ENCODE results near the gene SLC22A23.

SLC22A23 gene

DNA sequence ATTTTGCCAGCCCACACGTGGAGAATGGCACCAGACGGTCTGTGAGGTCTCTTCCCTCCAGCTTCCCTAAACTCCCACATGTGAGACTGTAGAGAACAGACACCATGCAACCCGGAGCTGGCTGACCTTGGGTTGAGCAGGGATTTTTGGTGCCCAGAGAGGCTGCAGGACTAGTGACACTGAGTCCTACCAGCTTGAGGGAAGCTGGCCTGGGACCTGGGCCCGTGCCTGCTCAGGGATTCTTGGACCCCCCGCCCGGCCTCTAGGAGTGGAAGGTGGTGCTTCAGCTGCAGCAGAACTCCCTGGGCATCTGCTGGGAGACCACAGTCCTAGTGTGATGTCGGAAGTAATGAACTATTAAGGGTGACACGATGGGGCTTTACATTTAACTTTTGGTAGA is 194.9 kb downstream of the SLC22A23 start:
- no peak for DNase-seq (ENCODE audit: extremely low read depth, low read depth)
- TF ChIP-seq, protein P1, sequence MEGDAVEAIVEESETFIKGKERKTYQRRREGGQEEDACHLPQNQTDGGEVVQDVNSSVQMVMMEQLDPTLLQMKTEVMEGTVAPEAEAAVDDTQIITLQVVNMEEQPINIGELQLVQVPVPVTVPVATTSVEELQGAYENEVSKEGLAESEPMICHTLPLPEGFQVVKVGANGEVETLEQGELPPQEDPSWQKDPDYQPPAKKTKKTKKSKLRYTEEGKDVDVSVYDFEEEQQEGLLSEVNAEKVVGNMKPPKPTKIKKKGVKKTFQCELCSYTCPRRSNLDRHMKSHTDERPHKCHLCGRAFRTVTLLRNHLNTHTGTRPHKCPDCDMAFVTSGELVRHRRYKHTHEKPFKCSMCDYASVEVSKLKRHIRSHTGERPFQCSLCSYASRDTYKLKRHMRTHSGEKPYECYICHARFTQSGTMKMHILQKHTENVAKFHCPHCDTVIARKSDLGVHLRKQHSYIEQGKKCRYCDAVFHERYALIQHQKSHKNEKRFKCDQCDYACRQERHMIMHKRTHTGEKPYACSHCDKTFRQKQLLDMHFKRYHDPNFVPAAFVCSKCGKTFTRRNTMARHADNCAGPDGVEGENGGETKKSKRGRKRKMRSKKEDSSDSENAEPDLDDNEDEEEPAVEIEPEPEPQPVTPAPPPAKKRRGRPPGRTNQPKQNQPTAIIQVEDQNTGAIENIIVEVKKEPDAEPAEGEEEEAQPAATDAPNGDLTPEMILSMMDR (IDR thresholded peaks at IDR 0.05; ENCODE audit: low read depth, low read length) = no peak

DNA sequence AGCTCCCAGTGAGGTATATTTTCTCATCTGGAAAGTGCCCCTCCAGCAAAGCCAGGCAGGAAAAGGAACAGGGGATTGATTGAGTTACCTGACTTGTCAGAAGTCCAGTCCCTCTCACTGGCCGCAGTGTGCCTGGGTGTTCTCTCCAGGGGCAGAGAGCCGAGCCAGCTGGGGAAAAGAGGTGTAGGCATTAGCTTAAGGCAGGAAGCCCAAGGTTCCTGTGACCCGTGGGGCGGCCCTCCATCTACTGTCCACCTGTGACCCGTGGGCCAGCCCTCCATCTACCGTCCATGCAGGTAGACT is 195.4 kb downstream of the SLC22A23 start:
- TF ChIP-seq, protein P1 (IDR thresholded peaks at IDR 0.05; ENCODE audit: low read depth, low read length) = no peak
- no peak for DNase-seq (ENCODE audit: extremely low read depth, low read depth)

DNA sequence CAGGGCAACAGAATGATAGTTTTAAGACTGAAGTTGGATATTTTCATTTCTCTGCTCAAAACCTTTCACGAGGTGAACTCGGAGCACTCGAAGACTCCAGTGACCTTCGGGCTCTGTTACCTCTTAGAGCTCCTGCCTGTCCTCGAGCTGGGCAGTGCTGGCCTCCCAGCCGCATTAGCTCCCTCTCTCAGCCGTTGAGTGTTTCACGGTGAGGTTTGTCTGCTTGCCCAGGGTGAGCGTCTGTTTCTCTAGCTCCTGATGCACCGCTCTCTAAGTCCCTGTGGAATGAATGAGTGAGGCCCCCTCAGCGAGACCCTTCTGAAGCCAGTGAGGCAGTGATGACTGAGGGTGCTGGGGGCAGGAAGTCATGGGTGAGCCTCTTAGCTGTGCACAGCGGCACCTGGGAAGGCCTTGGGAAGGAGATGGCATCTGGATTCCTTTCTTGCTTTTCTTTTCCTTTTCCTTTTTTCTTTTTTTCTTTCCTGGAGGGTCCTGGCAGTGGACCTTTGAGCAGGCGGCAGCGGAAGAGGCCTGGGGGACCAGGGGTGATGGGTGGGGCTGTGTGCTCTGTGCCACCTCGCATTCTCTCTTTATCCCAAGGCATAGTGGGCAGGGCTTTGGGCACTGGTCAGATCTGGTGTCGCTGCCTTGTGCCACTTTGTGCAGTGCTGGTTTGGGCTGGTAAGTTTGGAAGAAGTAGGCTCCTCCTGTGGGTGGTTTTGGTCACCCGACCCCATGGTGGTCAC is 195.9 kb downstream of the SLC22A23 start:
- DNase-seq (ENCODE audit: extremely low read depth, low read depth) = no peak
- TF ChIP-seq, protein P1 (IDR thresholded peaks at IDR 0.05; ENCODE audit: low read depth, low read length) = no peak

DNA sequence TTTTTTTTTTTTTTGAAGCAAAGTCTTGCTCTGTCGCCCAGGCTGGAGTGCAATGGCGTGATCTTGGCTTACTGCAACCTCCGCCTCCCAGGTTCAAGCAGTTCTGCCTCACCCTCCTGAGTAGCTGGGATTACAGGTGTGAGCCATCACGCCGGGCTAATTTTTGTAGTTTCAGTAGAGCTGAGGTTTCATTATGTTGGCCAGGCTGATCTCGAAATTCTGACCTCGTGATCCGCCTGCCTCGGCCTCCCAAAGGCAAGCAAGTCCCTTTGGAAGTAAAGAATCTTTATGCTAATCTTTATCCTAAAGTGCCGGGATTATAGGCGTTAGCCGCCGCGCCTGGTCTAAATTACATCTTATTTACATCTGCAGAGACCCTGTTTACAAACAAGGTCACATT is 196.6 kb downstream of the SLC22A23 start:
- DNase-seq (ENCODE audit: extremely low read depth, low read depth) = no peak
- TF ChIP-seq, protein P1 (IDR thresholded peaks at IDR 0.05; ENCODE audit: low read depth, low read length) = no peak

DNA sequence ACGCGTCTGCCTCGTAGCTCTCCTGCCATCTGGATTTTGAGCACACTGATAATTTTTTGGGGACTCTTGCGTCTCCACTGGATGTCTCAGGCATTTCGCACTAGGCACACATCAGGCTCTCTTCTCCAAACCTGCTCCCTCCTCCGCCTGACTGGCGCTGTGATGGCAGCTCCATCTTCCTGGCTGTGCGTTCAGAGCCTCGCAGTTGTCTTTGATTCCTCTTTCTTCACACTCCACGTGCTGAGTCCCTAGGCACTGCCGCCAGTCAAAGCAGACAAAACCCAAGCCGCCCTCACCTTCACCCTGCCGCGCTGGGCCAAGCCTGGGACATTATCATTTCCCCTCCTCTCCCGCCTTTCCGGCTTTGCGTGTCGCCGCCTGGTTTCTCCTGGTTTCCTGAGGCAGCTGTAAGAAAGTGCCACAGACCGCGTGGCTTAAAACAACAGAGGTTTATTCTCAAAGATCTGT is 197.3 kb downstream of the SLC22A23 start:
- TF ChIP-seq, protein P1 (IDR thresholded peaks at IDR 0.05; ENCODE audit: low read depth, low read length) = no peak
- DNase-seq (ENCODE audit: extremely low read depth, low read depth) = no peak

DNA sequence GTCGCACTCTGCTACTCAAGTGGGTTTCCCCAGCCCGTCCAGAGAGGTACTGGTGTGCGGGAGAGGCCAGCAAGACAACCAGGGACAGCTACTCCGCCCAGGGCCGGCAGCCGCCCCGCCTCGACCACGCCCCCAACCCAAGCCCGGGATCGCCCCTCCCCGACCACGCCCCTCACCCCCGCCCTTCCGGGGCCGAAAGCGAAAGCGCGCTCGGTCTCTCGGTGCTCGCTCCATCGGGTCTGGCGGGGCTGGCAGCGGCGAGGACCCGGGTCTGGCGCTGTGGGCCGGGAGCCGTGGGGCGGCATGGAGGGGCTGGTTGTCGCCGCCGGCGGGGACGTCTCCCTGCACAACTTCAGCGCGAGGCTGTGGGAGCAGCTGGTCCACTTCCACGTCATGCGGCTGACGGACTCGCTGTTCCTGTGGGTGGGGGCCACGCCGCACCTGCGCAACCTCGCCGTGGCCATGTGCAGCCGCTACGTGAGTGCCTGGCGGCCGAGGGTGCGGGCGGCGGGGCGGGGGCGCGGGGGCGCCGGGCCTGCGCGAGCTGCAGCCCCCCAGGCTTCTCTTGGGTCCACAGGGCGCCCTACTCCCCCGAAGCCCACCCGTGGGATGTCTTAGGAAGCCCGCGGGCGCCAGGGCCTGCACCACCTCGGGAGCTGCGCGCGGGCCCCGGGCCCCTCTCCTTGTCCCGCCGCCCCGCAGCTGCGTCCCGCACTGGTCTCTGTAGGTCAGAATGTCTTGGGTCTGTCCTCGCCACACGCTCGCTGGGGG is 197.9 kb downstream of the SLC22A23 start, which contains the start of gene PSMG4:
Gene PSMG4 (plus strand): TSS at position 228 of the 771 bp plus-strand sequence. CDS start 76 bp downstream, at position 304.
- TF ChIP-seq, protein P1 (IDR thresholded peaks at IDR 0.05; ENCODE audit: low read depth, low read length) = no peak
- DNase-seq (ENCODE audit: extremely low read depth, low read depth) = peak; percentile 64

- TF ChIP-seq, protein P1 (IDR thresholded peaks at IDR 0.05; ENCODE audit: low read depth, low read length) = no peak
- no peak for DNase-seq (ENCODE audit: extremely low read depth, low read depth)
Measured at GRCh38 chr6:3258201-3258600, 198.6 kb downstream of the SLC22A23 start.

Measured in AG09319 (cell line).